ENCODE data around the gene DZIP3.

GRCh38 chr3:108605491-108605890 lies 16.0 kb downstream of the DZIP3 start:
- no peak for TF ChIP-seq CREB5 (CRISPR knock-in tag; IDR thresholded peaks at IDR 0.05; ENCODE audit: low read depth)
- no peak for TF ChIP-seq ZFP30 (CRISPR knock-in tag; IDR thresholded peaks at IDR 0.05)
- TF ChIP-seq ZNF8 (CRISPR knock-in tag; IDR thresholded peaks at IDR 0.05), result no peak
- TF ChIP-seq TCF4 (CRISPR knock-in tag; IDR thresholded peaks at IDR 0.05; ENCODE audit: borderline replicate concordance), result no peak
- TF ChIP-seq PPARA (CRISPR knock-in tag; IDR thresholded peaks at IDR 0.05; ENCODE audit: borderline replicate concordance), result no peak
- TF ChIP-seq PATZ1 (CRISPR knock-in tag; IDR thresholded peaks at IDR 0.05; ENCODE audit: borderline replicate concordance), result no peak
- TF ChIP-seq SNAI2 (CRISPR knock-in tag; IDR thresholded peaks at IDR 0.05), result no peak
- no peak for TF ChIP-seq ARNTL (CRISPR knock-in tag; IDR thresholded peaks at IDR 0.05; ENCODE audit: borderline replicate concordance, low read depth)
- no peak for TF ChIP-seq ESRRG (CRISPR knock-in tag; IDR thresholded peaks at IDR 0.05)
- TF ChIP-seq ZC3H10 (CRISPR knock-in tag; IDR thresholded peaks at IDR 0.05), result no peak
- no peak for TF ChIP-seq TOX (CRISPR knock-in tag; IDR thresholded peaks at IDR 0.05; ENCODE audit: borderline replicate concordance)
- no peak for TF ChIP-seq BACH2 (CRISPR knock-in tag; IDR thresholded peaks at IDR 0.05; ENCODE audit: borderline replicate concordance)
- TF ChIP-seq ZFP3 (CRISPR knock-in tag; IDR thresholded peaks at IDR 0.05), result no peak
- no peak for TF ChIP-seq CSRNP3 (CRISPR knock-in tag; IDR thresholded peaks at IDR 0.05)
